ENCODE measurements around the gene EN2.

The EN2 gene

DNA sequence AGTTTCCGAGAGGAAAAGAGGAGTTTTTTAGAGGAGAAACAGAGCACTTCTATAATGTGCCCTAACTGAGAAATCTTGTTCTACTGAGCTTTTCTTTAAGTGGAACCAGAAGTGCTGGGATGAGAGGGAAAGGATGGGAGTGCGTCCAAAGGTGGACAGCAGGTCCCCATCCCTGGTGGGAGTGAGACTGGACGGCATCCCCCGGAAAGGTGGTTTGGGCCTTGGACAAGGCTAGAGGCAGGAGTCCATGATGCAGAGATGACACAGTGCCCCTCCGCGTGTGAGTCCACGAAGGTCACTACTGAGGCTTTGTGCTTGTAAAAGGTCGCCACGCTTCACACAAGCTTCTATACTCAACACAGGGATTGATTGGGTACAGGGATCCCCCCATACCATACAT, 6.1 kb upstream of the EN2 start:
- no peak for DNase-seq

DNA sequence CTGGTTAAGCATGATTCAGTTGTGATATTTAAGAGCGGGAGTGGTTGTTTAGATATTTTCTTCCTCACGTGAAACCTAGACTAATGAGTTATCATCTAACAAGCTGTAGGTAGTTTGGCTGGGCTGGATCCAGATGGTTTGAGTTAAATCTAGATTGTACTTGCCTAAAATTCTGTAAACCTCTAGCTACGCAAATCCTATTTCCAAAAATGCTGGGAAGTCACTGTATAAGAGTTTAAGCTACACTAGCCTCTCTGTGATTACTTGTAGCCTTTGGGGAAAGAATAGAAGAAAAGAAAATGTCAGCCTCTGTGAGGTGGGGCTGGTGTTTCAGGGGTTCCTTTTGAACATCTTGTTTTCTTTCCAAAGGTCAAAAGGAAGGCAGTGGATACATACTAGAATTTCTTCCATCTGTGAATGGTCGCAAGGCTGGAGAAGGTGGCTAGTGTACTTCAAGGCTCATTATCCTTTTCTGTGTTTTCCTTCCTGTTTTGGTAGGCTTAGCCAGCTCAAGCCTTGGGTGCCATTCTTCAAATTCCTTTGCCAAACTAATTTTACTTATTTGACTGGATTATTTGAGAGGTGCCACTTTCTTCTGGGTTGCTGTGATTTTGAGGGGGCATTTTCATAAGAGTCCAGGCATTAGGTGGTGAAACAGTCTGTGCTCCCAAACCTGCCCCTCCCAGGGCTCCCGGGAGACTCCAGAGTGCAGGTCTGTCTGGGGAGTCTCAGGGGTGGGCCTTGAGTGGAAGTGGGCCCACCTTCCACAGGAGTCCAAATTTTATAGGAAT, 5.2 kb upstream of the EN2 start:
- no peak for DNase-seq

DNA sequence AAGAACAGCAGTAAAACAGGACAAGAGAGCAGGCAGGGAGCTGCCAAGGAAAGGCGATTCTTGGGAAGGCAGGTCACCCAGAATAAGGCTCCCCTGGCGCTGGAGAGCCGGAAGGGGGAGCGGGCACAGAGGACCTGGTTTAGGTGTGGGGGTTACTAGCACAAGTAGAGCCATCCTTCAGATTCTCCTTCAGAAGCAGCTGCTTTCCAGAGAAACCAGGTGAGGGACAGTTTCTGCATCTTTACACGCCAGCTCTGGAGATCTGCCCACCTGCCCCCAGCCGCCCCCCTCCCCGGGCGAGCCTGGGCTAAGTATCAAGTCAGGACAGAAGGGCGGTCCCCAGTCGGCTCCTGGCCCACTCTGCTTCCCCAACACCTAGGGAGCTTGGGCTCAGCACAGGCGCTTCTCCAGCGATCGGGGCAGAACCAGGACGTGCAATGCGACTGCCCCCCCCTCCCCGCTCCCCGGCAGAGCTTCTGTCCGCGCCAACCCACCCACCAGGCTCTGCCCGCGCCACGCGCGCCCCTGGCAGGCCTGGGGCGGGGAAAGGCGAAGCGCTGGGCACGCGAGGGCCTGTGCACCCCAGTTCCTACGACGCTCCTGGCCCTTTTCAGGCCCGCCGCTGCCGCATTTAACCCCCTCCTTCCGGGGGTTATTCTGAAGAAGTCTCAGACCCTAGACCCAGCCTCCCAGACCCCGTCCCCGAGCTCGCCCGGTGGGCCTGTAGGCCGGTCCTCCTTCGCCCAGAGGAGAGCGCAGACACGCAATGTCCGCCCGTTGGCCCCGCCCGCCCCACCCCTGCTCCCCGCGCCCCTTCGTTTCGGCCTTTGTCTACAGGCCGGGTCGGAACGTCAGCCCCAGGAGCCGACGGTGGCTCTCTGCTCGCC, 4.4 kb upstream of the EN2 start:
- no peak for DNase-seq

DNA sequence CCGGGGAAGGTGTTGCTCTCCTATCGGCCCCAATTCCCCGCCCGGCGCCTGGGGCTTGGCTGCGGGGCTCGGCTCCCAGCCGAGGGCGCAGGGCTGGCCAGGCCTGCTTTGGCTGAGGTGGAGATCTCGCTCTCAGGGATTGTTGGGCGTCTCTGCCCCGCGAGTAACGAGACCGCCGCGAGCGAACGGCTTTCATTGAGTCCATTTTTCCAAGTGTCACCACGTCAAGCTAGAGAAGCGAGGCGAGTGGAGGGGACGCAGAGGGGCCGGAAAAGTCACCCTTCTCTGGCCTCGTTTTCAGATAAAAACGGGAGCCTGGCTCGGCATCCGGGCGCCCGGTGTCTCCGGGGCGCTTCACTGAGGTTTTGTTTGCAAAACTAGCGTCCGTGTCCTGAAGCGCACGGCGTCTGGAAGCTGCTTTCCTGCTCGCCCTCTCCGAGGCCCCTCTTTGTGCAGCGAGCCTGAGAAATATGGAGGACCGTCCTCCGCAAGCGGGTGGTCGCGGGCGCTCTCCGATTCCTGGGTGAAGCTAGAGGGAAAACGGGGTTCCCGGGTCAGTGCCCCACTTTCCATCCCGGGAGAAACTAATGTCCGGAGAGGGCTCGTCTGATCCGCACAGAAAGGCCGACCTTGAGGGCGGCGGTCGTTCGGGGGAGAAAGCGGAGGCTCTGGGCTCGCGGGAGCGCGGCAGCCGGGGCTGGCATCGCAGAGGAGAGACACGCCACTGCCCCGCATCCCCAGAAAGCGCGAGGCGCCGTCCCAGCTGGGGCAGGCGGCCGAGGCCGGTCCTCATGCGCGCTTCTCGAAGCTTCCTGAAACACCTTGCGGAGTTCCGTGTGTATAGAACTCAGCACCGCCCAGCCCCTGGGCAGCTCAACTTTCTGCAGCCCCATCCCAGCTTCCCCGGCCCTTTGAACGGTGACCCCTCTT, 3.5 kb upstream of the EN2 start:
- DNase-seq: peak in 1 of 2 experiments; percentile 13

DNA sequence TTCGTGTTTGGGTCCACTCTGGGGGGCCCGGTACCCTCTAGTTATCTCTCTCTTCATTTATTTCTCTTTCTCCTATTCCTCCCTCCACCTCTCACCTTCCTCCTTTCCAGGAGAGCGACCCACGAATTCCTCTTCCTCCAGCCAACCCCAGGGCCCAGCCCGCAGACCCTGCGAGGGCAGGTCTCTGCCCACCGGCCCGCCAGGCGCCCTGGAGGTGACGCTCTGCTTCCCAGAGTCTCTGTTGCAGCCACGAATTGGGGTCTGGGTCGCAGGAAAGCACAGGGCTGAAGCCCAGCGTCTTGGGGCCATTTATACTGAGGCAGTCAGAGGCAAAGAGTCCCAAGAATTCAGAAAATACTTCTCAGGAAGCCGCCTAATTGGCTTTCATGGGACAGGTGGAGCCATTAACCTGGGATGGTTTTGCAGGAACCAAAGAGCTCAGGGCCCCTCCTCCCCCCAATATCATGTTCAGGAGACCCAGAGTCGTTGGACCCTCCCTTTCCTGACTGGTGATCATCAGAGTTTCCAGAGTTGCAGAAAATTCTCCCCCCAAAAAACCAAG, 2.7 kb upstream of the EN2 start:
- no peak for DNase-seq

DNA sequence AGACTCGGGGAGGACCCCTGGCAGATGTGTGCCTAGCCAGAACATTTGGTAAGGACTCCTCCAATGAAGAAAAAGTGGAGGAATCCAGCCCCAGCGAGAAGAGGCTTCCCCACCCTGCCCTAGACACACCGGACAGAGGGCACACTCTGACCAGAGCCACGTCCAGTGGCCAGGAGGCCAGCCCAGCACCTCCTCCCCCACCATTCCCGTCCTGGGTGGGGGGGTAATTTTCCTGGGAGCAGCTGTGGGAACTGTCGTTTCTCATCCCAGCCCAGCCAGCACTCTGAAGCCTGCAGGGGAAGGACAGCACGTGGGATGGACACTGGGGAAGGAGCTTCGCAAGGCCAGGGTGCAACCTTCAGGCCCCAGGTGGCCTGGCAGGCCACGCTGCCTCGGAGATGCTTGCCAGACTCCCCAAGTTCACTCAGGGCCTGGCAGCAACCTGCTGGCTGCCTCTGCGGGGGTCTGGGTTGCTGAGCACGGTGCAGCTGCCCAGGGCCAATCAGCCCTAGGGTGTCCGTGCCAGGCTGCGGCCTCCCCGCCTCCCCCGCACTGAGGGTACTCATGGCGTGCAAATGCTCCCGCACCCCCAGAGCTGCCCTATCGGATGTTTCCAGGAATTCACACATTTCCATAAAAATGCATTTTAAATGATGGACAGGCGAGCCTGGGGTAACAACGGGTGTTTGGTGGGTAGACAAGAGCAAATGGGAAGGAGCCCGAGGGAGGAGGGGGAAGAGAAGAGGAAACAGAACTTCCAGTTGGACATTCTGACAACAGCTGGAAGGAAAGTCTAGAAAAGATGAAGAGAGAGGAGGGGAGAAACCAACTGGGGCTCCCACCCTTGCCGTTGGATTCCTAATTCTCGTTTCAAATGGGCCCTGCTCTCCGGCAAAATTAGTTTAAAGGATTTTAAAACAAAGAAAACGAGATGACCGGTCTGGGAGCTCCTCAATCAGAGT, 1.9 kb upstream of the EN2 start:
- DNase-seq: no peak

DNA sequence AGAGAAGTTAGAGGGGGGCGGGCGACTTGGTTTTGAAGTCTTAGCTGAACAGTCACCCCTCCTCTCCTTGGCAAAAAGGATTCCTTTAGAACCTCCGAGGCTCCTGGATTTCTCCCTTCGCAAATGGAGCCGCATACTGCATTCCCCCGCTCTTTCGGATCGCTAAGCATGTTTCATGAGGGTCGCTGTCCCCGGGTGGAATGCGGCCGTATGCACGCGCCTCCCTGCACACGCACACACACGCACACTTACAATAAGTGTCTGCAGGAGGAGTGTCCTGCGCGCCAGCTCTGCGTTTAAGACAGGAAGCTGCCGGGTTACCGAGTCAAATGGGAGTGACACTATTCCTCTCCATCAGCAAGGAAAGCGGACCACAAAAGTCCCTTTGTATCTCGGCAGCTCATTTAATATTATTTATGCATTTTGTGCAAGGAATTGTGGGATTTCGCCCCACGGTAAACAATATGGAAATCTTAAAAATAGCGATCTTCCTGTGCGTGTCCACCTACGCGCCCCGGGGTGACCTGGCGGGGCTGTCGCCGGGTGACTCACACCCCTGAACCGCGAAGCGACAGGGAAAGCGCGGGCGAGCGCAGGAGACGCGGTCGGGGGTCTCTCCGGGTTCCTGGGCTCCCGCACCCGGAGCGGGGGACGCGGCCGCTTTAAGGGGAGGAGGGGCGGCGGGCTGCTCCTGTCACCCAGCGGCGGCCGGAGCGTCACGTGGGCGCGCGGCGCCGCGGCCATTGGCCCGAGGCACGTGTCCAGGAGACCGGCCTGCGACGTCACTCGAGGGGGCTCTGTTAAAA, 988 bp upstream of the EN2 start:
- peak in 1 of 2 experiments; percentile 35 for DNase-seq

DNA sequence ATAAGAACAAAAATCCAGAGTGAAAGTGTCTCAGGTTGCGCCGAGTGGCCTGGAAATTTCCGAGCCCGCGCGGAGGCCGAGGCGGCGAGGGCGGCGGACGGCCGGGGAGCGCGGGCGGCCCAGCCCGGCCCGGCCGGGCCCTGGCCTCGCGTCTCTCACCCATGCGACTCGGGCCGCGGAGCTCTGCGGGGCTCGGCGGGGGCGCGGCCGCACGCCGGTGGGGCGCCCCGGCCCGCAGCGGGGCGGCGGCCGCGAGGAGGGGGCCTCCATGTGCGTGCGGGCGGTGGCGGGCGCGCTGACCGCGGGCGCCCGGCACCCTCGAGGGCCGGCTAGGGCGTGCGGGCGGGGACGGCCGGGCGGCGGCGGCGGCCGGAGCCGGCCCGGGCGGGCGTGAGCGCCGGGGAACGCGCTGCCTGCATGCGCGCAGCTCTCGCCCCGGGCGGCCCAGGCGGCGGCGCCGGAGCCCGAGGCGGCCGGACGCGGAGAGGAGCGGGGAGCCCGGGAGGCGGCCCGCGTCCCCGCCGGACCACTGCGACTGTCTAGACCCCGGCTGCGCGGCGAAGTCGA, 302 bp upstream of the EN2 start:
- DNase-seq: no peak

DNA sequence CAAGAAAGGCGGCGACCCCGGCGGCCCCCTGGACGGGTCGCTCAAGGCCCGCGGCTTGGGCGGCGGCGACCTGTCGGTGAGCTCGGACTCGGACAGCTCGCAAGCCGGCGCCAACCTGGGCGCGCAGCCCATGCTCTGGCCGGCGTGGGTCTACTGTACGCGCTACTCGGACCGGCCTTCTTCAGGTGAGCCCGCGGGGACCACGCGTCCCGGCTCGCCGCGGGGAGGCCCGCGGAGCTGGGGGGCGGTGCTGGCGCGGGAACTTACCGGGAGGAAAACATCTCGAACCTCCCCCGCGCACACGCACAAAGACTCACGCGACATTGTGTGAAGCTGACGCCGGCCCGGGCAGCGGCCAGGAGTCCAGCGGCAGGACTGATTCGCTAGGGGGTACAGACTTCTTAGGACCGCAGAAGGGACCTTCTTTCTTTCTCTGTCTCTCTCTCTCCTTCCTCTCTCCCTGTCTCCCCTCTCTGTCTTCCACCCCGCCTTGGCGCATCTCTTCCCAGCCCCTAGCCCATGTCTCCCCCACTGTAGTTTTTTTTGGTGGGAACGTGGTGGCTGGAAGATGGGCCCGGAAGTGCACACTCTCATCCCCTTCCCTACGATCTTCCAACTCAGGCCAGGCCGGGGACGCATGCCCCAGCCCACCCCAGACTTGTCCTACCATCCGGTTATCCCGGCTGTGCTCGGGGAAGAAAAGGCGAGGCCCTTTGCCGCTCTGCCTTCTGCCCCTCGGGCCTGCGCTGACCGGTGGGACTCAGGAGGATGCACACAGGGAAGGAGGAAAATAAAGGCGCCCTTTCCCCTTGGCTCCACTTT, 1.2 kb downstream of the EN2 start:
- DNase-seq: no peak

DNA sequence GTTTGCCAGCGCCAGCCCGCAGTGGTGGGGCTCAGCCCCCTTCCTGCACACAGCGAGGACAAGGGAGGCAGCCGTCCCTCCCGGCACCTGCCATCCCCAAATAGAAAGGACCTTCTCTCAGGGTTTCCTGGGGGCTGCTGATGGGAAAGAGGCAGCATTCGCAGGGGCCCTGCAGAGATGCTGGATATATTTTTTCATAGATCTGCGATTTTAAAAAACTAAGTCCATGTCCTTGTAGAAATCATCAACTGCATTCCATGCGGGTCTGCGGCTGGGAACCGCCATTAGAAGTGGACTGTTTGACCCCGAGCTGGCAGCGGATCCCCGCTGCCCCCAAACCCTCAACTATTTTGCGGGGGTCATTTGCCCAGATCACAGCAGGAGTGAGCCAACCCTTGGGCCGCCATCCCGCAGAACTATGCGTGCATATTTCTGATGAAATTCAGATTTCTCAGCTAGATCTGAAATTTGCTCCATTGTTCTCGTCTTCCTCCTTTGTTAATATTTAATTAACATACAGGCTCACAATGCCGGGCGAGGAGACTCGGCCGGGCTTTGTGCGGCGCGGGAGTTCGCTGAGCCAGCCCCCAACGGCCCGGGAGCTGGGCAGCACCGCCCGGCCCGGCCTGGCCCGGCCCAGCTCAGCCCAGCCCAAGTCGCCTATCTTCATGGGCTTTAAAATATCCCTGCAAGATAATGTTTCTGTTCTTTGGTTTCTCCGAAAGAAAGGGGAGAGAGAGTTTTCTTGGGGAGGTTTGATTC, 2.0 kb downstream of the EN2 start:
- DNase-seq: no peak

DNA sequence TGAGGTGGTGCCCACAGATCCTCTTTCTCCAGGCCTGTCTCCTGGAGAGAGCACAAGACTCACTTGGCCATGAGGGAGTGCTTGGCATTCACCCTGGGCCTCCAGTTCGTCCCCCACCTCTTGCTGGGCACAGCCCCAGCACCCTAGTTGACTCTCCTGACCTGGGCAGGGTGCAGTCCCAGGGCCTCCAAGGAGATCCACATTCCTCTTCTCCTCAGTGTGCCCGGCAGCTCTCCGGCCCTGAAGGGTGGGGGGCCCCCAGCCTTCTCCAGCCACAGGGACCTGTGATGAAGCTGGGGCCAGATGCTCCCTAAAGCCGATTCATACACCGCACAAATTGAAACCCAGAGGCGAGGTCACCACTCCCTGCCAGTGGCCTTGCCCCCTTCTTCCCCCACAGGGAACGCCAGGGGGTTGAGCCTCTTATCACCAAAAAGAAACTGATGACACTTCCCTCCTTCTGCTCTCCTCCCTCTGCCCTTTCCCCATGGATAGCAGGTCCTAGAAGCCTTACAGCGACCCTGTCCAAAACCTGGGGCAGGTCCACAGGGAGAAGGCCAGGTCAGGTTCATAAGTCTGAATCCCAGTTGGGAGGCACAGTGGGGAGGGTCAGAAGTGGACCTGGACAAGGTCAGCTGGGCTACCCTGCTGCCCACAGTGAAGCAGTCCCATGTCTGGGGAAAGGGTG, 3.1 kb downstream of the EN2 start:
- no peak for DNase-seq

DNA sequence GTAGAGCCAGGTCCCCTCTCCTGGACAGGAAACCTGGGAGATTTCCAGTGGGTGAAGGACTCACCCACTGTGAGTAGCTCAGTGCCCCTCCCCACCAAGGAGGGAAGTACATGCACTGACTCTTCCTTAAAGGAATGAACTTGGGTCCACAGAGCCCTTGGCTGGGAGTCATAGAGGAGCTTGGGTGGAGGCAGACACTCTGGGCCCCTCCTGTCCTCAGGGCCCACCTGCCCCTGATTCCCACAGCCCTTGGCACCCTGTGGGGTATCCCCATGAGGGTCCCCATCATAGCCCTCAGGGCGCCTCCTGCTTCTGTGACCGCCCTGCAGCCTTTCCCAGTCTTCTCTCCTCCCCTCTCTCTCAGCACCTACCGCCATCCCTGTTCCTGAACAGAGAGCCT, 3.7 kb downstream of the EN2 start:
- DNase-seq: no peak

DNA sequence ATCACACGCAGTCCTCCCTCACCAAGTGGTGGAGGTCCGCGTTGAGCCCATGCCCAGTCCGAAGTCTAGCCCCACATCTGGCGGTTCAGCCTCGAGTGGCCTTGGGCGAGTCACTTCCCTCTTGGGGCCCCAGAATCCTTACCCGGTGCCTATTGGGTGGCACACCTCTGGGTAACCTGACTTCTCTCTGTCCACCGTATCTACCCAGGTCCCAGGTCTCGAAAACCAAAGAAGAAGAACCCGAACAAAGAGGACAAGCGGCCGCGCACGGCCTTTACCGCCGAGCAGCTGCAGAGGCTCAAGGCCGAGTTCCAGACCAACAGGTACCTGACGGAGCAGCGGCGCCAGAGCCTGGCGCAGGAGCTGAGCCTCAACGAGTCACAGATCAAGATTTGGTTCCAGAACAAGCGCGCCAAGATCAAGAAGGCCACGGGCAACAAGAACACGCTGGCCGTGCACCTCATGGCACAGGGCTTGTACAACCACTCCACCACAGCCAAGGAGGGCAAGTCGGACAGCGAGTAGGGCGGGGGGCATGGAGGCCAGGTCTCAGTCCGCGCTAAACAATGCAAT, 4.3 kb downstream of the EN2 start:
- no peak for DNase-seq

DNA sequence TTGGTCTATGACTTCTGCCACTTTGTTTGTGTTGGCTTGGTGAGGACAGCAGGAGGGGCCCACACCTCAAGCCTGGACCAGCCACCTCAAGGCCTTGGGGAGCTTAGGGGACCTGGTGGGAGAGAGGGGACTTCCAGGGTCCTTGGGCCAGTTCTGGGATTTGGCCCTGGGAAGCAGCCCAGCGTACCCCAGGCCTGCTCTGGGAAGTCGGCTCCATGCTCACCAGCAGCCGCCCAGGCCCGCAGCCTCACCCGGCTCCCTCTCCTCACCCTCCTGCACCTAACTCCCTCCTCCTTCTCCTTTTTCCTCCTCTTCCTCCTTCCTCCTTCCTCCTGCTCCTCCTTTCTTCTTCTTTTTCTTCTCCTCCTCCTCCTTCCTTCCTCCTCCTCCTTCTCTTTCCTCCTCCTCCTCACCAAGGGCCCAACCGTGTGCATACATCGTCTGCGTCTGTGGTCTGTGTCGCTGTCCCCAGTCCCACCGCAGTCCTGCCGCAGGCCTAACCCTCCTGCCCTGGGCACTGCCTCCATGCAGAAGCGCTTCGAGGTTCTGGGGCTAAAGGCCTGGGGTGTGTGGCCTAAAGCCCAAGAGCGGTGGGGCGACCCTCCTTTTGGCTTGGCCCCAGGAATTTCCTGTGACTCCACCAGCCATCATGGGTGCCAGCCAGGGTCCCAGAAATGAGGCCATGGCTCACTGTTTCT, 5.3 kb downstream of the EN2 start:
- no peak for DNase-seq

DNA sequence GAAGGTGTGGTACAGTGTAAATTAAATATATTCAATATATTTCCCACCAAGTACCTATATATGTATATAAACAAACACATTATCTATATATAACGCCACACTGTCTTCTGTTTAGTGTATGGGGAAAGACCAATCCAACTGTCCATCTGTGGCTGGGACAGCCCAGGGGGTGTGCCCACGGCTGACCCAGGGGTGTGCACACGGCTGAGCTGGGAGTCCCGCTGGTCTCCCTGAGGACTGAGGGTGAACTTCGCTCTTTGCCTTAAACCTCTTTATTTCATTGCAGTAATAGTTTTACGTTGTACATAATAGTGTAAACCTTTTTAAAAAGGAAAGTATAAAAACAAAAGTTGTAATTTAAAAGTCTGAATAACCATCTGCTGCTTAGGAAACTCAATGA, 6.3 kb downstream of the EN2 start:
- DNase-seq: no peak

DNA sequence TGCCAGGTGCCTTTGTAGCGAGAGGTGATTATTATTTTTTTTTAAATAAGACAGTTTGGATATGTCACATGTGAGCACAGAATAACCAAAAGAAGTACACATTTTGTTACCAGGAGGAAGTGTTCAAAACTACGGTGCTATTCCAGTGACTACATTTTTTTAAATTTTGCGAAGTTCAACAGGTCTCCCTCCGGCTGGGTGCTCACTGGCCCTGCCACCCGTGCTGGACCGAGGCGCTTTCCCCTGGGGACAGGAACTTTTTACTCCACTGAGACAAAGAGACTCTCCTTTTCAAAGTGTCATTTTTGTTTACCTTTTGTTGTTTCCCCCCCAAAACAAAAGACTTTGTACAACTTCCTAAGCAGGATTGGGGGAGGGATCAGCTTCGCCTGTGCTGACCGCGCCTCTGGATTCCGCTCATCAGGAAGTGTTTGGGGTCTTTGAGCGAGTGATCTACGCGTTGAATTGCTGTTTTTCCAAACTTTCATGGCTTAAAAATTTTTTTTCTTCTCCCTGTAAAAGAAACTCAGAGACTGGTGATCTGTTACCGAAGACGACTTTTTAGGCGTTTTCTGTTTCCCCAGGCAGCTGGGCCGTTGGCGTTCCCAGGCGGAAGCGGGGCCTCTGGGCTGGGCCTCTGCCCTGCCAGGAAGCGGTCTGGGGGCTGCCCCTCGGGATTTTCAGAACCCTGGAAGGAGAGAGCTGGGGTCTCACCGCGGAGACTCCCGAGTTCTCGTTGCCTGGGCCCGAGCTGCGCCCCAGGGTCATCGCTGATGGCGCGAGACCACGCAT, 7.2 kb downstream of the EN2 start:
- DNase-seq: no peak
